DMS153 treated with DMSO at 0.1 percent for 48 hours (cell line): ENCODE results near the gene IL16.
A peak's percentile ranks its signal among the peaks of the same experiment; 100 is the strongest.

ENCODE experiments used
- DNase-seq: peaks from one replicate; lab custom pipeline; 2025; ENCODE audit not compliant: unreplicated experiment; lab: John Stamatoyannopoulos, UW

IL16 gene

DNA sequence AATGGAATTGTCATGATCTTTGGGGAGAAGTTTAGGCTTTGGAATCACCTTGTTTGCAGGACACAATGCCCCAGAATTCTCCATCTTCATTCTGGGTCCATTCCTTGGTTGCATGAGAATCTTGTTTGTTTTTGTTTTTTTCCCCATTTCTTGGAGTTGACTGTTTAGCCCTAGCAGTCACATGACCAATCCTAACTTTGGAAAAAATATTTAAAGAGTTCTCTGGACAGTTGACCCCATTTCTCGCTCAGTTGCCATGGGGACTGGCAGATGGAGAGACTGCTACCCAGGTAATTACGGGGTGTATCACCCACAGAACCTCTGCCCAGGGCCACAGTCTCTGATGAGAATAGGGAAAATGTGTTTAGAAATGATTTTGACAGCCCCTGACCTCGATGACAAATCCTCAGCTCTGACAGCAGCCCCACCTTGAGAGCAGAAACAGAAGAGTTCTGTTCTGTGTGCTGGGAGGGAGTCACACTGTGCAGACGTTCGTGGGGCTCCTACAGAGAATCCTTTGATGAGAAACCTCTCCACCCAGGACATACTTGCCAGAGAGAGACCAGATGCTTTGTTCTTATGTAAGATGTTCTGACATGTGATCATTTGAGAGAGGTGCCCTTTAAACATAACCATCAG, 57.7 kb downstream of the IL16 start:
- no peak for DNase-seq

- DNase-seq = no peak
These were observed 58.2 kb downstream of the IL16 start for GRCh38 chr15:81254916-81255290.

DNA sequence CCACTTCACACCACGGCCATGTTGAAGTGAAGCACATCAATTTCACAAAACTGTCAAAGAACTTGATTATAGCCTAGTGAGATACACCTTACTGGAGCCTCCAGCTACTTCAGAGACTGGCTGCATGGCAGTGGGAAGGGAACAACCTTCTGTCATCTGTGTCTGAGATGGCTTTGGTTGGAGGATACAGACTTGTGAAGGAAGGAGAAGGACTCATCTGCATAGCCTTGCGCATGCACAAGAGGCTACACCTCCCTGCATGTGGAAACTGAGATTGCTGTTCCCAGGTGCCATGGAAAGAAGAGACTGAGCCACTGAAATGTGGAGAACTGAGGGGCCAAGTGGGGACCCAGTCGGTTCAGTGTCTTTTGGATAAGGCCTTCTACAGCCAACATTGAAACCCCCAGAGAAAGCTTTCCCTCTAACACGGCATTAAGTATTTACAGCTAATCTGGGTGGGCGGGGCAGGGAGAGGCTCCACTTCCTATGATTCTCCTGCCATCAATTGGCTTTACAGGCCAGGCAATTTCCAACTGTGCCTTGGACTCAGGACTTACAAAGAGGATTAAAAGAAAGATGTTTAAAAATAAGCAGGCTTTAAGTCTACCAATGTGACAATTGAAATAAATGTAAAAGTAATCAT, 58.8 kb downstream of the IL16 start:
- no peak for DNase-seq

DNA sequence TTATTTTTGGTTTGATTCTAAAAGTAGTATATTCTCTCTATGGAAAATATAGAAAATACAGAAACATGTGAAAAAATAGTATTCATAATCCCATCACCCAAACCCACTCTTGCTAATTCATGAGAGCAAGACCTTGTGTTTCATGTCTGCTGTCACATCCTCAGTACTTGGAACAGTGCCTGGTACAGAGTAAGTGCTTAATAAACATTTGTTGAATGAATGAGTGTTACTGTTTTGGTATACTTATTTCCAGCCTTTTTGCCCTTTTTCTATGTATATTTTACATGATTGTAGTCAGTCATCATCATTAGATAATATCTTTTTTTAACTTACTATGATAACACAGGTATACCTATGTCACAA, 59.3 kb downstream of the IL16 start:
- no peak for DNase-seq

GRCh38 chr15:81256916-81257315, 60.2 kb downstream of the IL16 start:
- DNase-seq = peak; percentile 1

DNA sequence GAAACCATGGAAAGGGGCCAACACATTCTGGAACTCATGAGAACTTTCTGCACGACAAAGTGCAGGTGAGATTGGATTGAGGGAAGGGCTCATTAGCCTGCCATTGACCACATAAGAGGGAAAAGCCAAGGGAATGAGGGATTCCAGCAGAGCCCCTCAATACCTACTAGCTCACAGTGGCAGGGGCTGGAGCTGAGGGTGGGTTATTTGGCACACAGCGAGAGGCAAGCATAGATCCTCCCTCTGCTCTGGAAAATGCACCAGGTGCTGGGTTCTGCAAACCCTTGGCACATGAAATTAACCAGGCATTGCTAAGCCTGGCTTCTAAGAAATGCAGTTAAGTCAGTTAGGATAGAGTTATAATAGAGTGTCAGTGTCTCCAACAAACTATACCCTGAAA, 60.8 kb downstream of the IL16 start:
- no peak for DNase-seq

DNA sequence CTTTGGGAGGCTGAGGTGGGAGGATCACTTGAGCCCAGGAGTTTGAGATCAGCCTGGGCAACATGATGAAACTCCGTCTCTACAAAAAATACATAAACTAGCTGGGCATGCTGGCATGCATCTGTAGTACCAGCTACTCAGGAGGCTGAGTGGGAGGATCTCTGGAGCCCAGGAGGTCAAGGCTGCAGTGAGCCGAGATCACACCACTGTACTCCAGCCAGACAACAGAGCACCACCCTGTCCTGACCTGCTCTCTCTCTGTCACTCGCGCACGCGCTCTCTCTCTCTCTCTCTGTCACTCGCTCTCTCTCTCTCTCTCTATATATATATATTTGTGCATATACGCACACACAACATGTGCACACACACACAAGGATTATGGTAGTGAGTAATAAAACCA, 61.8 kb downstream of the IL16 start:
- DNase-seq = no peak

- DNase-seq = no peak
These were observed 63.1 kb downstream of the IL16 start for GRCh38 chr15:81259760-81260298.

GRCh38 chr15:81261172-81261811, 64.6 kb downstream of the IL16 start:
- DNase-seq = no peak

DNA sequence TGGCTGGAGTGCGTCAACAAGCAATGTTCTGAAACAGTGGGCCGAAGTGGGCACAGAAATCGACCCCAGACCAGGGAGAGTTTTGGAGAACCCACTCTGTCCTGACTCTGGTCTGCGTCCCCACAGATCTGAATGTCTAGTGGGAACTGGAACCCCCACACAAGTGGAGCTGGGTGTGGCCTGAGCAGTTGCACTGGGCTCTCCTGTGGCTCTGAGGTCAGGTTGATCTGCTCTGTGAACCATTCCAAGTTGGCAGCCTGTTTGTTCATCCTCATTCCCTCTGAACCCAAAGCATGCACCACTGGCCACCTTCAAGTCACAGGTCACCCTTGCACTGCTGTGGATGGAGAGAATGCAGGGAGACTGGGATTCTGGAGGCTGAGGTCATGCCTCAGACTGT, 66.8 kb downstream of the IL16 start:
- DNase-seq = no peak

- no peak for DNase-seq
These were observed 67.6 kb downstream of the IL16 start for GRCh38 chr15:81264072-81264857.

DNA sequence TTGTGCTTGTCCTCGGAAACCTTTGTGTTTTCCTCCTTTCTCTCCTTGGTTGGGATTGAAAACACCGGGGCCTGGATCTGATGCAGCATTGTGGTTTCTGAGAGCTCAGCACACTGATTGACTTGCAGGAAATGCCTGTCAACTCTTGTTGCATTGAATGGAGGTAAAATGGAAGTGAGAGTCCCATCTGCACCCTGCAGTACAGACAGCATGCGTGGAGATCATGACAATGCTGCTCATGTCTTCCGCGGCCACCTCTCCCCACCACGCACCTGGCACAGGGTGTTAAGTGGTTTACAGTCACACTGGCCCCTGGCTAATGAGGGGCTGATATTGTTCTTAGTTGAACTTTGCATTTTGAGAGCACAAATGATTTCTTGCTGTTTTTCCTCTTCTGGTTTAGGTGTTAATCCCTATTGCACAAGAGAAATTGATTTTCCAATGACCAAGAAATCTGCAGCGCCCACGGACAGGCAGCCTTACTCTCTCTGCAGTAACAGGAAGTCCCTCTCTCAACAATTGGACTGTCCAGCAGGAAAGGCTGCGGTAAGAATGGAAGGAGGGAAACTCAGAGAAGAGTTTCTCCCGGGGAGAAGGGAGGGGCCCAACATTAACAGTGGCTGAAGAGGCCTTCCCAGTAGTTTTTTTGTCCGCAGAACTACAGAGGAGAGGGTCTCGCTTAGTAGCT, 68.7 kb downstream of the IL16 start:
- DNase-seq = no peak

GRCh38 chr15:81265944-81266775, 69.5 kb downstream of the IL16 start:
- peak; percentile 29 for DNase-seq

GRCh38 chr15:81268340-81268739, 71.7 kb downstream of the IL16 start:
- DNase-seq = no peak

DNA sequence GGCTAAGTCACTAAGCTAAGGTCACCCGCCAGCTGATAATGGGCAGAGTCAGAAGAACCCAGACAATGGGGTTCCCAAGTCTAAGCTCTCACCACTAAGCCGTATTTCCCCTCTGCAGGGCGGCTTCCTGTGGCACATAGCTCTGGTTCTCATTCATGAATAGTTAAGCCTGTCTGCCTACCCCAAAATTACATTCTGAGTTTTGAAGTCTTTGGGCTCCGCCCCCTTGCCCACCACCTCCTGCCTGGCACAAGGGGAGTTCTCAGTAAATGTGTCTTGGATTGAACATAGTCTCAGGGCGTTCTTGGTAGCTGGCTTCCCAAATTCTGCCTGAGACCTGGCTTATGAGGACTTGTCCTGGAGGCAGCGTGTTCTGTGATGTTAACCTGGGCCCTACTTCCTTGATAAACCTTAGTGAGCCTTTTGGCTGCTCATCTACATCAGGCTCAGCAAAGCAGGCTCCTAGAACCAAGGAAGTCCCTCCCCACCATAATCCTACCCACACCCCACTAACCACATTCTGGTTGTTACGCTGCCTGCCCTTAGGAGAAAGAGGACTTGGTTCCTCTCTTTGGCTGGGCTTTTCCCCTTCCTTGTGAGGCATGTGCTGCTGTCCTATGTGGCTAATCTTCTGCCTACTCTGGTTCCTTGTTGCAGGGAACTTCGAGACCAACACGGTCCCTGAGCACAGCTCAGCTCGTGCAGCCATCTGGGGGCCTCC, 72.4 kb downstream of the IL16 start:
- no peak for DNase-seq

DNA sequence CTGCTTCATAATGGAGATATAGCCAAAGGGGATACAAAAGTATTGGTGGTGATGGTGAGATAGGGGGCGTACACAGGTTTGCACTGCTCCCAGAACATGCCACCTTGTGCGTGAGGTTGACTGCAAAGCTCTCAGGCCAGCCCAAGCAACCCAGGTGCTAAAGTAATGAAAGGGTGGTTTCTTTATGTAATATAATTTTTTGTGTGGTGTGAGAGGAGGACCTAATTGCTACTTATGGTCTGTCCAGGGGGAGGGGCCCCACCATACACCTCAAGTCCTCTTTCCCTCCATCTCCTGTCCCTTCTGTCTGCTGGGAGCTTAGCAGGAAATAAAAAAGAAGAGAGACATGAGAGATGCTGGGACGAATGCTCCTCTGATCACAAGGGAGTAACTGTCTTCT, 73.5 kb downstream of the IL16 start:
- DNase-seq = no peak

DNA sequence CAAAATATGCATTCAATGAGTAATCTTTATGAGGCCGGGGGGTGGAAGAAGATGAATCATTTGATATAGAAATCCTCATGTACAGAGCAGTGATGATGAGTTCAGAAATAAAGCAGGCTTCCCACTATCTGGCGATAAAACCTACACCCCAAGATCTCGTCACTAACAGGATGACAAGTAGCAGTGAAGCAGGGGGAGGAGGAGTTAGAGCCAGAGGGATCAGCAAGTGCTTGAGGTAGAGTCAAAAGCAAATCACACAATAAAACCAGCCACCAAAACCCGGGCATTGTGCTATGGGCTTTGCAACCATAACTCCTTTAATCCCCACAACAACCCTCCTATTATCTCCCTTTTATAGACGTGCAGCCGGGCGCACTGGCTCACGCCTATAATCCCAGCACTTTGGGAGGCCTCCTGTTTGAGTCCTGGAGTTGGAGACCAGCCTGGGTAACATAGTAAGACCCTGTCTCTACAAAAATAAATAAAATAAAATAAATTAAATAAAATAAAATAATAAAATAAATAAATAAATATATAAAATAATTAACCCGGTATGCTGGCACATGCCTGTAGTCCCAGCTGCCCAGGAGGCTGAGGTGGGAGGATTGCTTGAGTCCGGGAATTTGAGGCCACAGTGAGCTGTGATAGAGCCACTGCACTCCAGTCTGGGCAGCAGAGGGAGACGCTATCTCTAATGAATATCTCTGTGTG, 74.3 kb downstream of the IL16 start:
- DNase-seq = no peak

DNA sequence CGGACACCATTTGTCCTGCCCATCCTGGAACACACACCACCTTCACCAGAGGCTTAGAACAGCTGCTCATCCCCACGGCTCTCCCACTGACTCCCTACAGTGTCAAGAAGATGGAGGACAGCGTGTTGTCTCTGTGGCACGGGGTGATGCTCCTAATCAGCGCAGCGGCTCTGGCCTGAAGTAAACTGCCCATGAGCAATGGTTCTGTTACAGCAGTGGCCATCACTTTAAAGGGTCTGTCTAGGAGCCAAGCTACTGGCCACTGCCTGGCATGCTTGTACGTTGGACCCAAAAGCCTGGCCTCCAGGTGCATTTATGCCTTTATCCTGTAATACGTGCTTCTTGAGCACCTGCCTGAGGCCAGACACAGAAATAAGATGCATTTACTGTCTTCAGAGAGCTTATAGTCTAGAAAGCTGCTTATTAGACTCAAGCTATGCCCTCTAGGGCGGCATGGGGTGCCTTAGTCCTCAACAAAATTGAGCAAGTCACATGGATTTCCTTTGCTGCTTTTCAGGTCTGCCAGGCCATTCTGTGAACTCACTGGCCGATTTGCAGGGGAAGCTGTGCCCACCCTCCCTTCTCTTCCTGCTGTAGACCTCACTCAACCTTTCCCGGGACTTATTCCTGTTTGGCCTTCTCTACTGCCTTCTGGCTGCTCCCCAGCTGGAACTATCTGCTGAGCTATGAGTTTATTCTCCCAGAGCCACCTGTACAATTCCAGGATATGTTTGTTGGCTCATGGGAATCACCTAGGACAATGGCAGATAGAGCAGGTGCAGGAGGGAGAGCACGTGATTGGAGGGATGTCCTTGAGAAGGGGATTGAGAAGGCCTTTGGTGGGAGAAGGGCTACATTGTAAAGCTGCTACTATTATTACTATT, 75.3 kb downstream of the IL16 start:
- no peak for DNase-seq
